PC-3 (cell line): ENCODE data around the gene TGFB3.

ENCODE experiments used
- EZH2phosphoT487 ChIP-seq: fragments of 300-600 bp; sonication (generic); IDR thresholded peaks from 2 replicates; pipeline ENCODE4 v1.6.1; 2018; ENCODE audit warnings: mild to moderate bottlenecking, antibody characterized with exemption, low read length, borderline replicate concordance
- TF ChIP-seq, protein P1 (sequence below): fragments of 300-600 bp; sonication (generic); conservative IDR thresholded peaks from 2 replicates; pipeline ENCODE4 v1.5.1; 2017; ENCODE audit warnings: antibody characterized with exemption, low read depth, mild to moderate bottlenecking, low read length

GRCh38 chr14:75981426-75982265 lies at the start of gene TGFB3:
- TF ChIP-seq, protein P1, sequence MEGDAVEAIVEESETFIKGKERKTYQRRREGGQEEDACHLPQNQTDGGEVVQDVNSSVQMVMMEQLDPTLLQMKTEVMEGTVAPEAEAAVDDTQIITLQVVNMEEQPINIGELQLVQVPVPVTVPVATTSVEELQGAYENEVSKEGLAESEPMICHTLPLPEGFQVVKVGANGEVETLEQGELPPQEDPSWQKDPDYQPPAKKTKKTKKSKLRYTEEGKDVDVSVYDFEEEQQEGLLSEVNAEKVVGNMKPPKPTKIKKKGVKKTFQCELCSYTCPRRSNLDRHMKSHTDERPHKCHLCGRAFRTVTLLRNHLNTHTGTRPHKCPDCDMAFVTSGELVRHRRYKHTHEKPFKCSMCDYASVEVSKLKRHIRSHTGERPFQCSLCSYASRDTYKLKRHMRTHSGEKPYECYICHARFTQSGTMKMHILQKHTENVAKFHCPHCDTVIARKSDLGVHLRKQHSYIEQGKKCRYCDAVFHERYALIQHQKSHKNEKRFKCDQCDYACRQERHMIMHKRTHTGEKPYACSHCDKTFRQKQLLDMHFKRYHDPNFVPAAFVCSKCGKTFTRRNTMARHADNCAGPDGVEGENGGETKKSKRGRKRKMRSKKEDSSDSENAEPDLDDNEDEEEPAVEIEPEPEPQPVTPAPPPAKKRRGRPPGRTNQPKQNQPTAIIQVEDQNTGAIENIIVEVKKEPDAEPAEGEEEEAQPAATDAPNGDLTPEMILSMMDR, result peak; percentile 19; the same call in 1 of the 2 replicates
- TF ChIP-seq EZH2phosphoT487, result no peak
